Sigmoid colon (tissue), 7 donors: ENCODE data around the gene STUB1. TPM values are rescaled to one million over a fixed set of nuclear protein-coding genes. Genes with fewer than 3 reads are reported as not detected.
A peak's percentile ranks its signal among the peaks of the same experiment; 100 is the strongest.

ENCODE experiments used
- DNase-seq: peaks from one replicate; pipeline ENCODE4 v3.0.0-alpha.2; 2019
- H3K27ac ChIP-seq, 4 donors: fragments of 200-600 bp; sonication (generic); one replicate each; pipeline ENCODE4 v1.5.1; 2016 to 2019; ENCODE audit warnings: mild to moderate bottlenecking in 1 of 4
- H3K27me3 ChIP-seq, 3 donors: fragments of 200-600 bp; sonication (generic); one replicate each; pipeline ENCODE4 v1.5.1; 2019; ENCODE audit warnings: mild to moderate bottlenecking in 1 of 3
- H3K36me3 ChIP-seq, 4 donors: fragments of 200-600 bp; sonication (generic); one replicate each; pipeline ENCODE4 v1.5.1; 2016 to 2019
- H3K4me1 ChIP-seq, 4 donors: fragments of 200-600 bp; sonication (generic); one replicate each; pipeline ENCODE4 v1.5.1; 2017 to 2019
- H3K4me3 ChIP-seq, 4 donors: fragments of 200-600 bp; sonication (generic); one replicate each; pipeline ENCODE4 v1.5.1; 2017 to 2019; ENCODE audit warnings: mild to moderate bottlenecking in 2 of 4, moderate library complexity in 1 of 4
- H3K9me3 ChIP-seq, 4 donors: fragments of 200-600 bp in 3 of 4; sonication (generic) in 3 of 4; one replicate each; pipeline versions ENCODE4 v1.5.1 to v1.6.1; 2013 to 2019
- EP300 ChIP-seq, 4 donors: sonication (generic); formaldehyde crosslinking; IDR thresholded peaks; one replicate each; pipeline ENCODE4 v1.6.1; 2017; ENCODE audit warnings: antibody characterized with exemption in 4 of 4
- POLR2A ChIP-seq, 2 donors: fragments of 450-650 bp; IDR thresholded peaks; one replicate each; pipeline ENCODE4 v1.6.1; 2016; ENCODE audit warnings: antibody characterized with exemption in 2 of 2, mild to moderate bottlenecking in 2 of 2, moderate library complexity in 2 of 2
- POLR2AphosphoS5 ChIP-seq, 4 donors: sonication (generic); formaldehyde crosslinking; IDR thresholded peaks; one replicate each; pipeline ENCODE4 v1.6.1; 2017; ENCODE audit warnings: antibody characterized with exemption in 4 of 4
- WGBS, 2 donors: extraction: QIAGEN DNeasy Blood & Tissue Kit; methylation state at CpG; one replicate each; pipeline ENCODE4 v1.1.7; 2013; 5-methylcytosine and 5-hydroxymethylcytosine counted together
- intact Hi-C: fragments of 100-400 bp; cut with DNase I; formaldehyde crosslinking; loops from one replicate; pipeline ENCODE4 v1.15.1; 2023
- polyA plus RNA-seq, 3 donors: library from polyadenylated mRNA; stranded (reverse); fragments of 200-250 nt; gene quantifications; one replicate each; pipeline ENCODE4 v1.2.3, GENCODE V29; 2013
- total RNA-seq, 4 donors: library from RNA; depleted of rRNA; stranded (reverse); fragments of >200 nt; gene quantifications; one replicate each; pipeline ENCODE4 v1.1.0, GENCODE V29; 2016
- TF ChIP-seq, protein P1 (sequence below), 4 experiments: fragments of 450-650 bp in 3 of 4; fragments of 200-600 bp in 1 of 4; IDR thresholded peaks; one replicate each; pipeline ENCODE4 v1.5.1; 2016 to 2019; ENCODE audit warnings: antibody characterized with exemption in 4 of 4, mild to moderate bottlenecking in 3 of 4, moderate library complexity in 2 of 4
- donor health status: healthy with polysubstance abuse.
- donor health status: Bipolar disorder and iron deficiency.
- donor health status: healthy.

Gene STUB1
- total and polyA plus RNA-seq, 7 donors: 104 to 183 (median 136) TPM

DNA sequence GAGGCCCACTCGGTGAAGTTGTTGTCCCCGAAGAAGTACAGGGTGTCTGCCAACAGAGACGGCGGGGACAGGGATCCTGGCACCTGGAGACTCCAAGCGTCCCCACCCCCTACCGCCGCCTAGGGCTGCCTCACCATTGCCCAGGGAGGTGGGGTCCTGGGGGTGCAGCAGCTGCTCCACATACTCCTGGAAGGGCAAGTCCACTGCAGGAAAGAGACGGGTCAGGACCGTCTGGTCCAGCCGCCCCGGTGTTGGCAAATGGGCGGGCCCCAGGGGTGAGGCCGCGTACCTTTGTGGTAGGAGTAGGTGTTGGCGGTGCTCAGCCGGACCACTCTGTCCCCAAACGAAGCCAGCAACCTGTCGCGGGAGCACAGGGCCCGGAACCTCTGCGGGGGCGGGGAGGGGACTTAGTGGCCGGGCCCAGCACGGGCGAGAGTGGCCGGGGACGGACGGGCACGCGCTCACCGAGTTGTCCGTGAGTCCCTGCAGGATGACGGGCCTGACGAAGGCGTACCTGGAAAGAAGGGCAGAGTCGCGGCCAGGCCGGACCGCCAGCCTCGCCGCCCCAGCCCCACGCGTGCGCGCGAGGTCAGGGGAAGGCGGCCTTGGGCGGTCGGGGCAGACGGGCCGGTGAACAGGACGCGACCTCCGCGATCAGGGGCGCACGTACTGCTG is 3.3 kb downstream of the STUB1 start:
- Histone ChIP-seq H3K4me3 (peak overlapping the region; percentile 49 to 83 (median 79)), H3K4me1 (peaks cover 0 to 70% (median 63%) of the 10 kb centered on the region in 4 donors), H3K9me3 (no peaks in the 10 kb centered on the region), H3K27ac (peak overlapping the region; percentile 82 to 87 (median 83)), H3K36me3 (peaks cover 14 to 41% (median 21%) of the 10 kb centered on the region in 4 donors), H3K27me3 (no peaks in the 10 kb centered on the region)
- 6 to 19% methylated on average over 57 of the region's 57 CpGs for WGBS, 2 donors
- no peak for TF ChIP-seq POLR2A (IDR thresholded peaks at IDR 0.05)
- no peak for TF ChIP-seq POLR2AphosphoS5 (IDR thresholded peaks at IDR 0.05)
- no peak for TF ChIP-seq EP300 (IDR thresholded peaks at IDR 0.05)
- TF ChIP-seq, protein P1, sequence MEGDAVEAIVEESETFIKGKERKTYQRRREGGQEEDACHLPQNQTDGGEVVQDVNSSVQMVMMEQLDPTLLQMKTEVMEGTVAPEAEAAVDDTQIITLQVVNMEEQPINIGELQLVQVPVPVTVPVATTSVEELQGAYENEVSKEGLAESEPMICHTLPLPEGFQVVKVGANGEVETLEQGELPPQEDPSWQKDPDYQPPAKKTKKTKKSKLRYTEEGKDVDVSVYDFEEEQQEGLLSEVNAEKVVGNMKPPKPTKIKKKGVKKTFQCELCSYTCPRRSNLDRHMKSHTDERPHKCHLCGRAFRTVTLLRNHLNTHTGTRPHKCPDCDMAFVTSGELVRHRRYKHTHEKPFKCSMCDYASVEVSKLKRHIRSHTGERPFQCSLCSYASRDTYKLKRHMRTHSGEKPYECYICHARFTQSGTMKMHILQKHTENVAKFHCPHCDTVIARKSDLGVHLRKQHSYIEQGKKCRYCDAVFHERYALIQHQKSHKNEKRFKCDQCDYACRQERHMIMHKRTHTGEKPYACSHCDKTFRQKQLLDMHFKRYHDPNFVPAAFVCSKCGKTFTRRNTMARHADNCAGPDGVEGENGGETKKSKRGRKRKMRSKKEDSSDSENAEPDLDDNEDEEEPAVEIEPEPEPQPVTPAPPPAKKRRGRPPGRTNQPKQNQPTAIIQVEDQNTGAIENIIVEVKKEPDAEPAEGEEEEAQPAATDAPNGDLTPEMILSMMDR (IDR thresholded peaks at IDR 0.05): no peak
- no peak for DNase-seq
- intact Hi-C loops: loop anchor here (2.0 to 10.0 kb wide), 2 partner anchors 37 to 1091 kb away; partner anchors contain the start of genes ANTKMT, EME2, MRPS34 and NME3

DNA sequence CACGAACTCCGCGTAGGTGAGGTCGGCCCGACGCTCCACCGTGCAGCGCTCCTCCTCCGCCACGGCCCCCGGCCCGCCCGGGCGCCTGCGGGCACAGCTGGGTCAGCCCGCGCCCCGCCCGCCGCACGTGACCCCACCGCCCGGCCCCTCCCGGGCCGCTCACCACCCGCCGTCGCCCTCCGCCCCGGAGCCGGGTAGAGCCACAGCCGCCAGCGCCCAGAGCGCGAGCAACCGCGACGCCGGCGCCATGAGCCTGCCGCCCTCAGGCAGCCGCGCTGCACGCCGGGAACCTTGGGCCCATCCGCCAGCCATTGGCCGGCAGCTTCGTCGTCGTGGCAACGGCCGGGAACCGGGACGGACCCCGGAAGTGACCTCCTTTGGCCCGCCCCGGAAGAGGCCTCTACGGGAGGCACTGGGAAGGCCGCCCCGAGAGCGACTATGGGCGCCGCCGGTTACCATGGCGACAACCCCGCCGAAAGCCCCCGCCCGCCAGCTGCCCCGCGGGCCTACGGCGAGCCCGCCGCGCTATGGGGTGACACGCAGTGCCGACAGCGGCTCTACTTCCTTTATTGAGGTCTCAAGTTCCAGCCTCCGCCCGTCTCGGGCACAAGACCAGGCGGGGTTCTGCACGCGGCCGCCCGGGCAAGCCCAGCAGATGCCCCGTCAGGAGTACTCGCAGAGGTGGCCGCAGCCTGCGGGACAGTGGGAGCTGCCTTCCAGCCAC is 4.0 kb downstream of the STUB1 start, which contains the start of gene JMJD8:
Gene JMJD8 (minus strand): TSS at position 264 of the 724 bp plus-strand sequence. CDS start 15 bp downstream, at position 249.
- DNase-seq: peak; percentile 98
- peak within 1 kb of the TSS; percentile 82 to 87 (median 83) for H3K27ac ChIP-seq
- peaks cover 0 to 72% (median 67%) of the 10 kb centered on the region in 4 donors for H3K4me1 ChIP-seq
- H3K27me3 ChIP-seq: no peaks in the 10 kb centered on the region
- TF ChIP-seq, protein P1 (IDR thresholded peaks at IDR 0.05): no peak
- TF ChIP-seq POLR2AphosphoS5 (IDR thresholded peaks at IDR 0.05): peak; percentile 40 to 87 (median 82)
- intact Hi-C loops: loop anchor here (2.0 to 10.0 kb wide), 2 partner anchors 37 to 1091 kb away; partner anchors contain the start of genes ANTKMT, EME2, MRPS34 and NME3
- H3K36me3 ChIP-seq: peaks cover 14 to 41% (median 21%) of the 10 kb centered on the region in 4 donors
- peak within 1 kb of the TSS; percentile 49 to 83 (median 79) for H3K4me3 ChIP-seq
- no peaks in the 10 kb centered on the region for H3K9me3 ChIP-seq
- WGBS, 2 donors: 1 to 3% methylated on average over 91 of the region's 91 CpGs

DNA sequence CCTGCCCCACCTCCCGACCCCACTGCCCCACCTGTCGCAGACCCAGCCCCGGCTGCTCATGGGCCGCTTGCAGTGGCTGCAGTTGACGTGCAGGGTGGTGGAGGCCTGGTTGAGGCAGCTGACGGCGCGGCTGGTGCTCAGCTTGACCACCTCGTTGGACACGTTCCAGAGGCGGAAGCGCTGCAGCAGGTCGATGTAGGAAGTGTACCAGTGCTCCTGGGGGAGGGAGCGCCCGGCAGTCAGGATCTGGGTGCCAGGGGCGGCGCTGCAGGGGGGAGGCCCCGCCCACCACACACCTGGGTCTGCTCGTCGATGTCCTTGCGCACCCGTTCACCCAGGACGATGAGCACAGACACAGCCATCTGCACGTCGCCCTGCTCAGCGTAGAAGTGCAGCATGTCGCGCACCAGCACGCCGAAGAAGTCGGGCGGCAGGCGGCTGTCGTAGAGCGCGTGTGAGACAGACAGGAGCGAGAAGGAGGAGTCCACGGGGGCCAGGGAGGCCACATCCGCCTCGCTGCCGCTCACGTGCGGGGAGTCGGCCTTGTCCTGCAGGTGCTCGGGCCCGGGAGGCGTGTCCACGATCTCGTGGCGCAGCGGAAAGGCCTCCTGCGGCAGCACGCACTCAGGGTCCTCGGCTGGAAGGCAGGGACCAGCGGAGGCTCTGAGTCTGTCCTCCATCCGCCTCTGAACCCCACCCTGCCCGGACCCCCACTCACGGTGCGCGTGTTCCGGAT is 4.9 kb downstream of the STUB1 start:
- DNase-seq: peak; percentile 77
- no peak for TF ChIP-seq EP300 (IDR thresholded peaks at IDR 0.05)
- TF ChIP-seq POLR2AphosphoS5 (IDR thresholded peaks at IDR 0.05): no peak
- TF ChIP-seq POLR2A (IDR thresholded peaks at IDR 0.05): no peak
- TF ChIP-seq, protein P1 (IDR thresholded peaks at IDR 0.05): no peak
- H3K36me3 ChIP-seq: peaks cover 14 to 41% (median 21%) of the 10 kb centered on the region in 4 donors
- H3K9me3 ChIP-seq: no peaks in the 10 kb centered on the region
- H3K4me3 ChIP-seq: peak overlapping the region; percentile 49 to 83 (median 79)
- intact Hi-C loops: loop anchor here (2.0 to 10.0 kb wide), 2 partner anchors 36 to 1090 kb away; partner anchors contain the start of genes ANTKMT, EME2, MRPS34 and NME3
- H3K27ac ChIP-seq: peak overlapping the region; percentile 82 to 87 (median 83)
- 92 to 95% methylated on average over 61 of the region's 61 CpGs for WGBS, 2 donors
- no peaks in the 10 kb centered on the region for H3K27me3 ChIP-seq
- H3K4me1 ChIP-seq: peaks cover 0 to 75% (median 69%) of the 10 kb centered on the region in 4 donors

DNA sequence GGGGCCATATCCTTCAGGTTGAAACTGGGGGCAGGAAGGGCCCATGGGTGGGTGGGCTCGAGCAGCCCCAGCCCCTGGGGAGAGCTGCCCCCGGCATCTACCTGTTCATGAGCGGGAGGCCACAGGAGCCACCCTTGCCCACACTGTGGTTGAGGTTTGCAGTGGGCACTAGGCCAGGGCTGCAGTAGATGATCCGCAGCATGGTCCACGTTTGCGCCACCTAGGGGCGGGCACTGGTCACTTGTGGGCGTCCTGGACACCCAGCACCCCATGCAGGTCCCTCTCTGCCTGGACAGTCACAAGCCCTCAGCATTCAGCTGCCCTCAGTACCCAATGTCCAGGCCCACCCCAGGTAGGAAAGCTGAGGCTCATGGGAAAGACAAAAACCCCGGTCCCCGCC is 5.8 kb downstream of the STUB1 start:
- H3K4me1 ChIP-seq: peaks cover 0 to 76% (median 71%) of the 10 kb centered on the region in 4 donors
- no peak overlapping the region for H3K4me3 ChIP-seq
- DNase-seq: no peak
- no peaks in the 10 kb centered on the region for H3K9me3 ChIP-seq
- no peak overlapping the region for H3K27ac ChIP-seq
- TF ChIP-seq POLR2AphosphoS5 (IDR thresholded peaks at IDR 0.05): no peak
- TF ChIP-seq POLR2A (IDR thresholded peaks at IDR 0.05): no peak
- no peak for TF ChIP-seq EP300 (IDR thresholded peaks at IDR 0.05)
- TF ChIP-seq, protein P1 (IDR thresholded peaks at IDR 0.05): no peak
- H3K27me3 ChIP-seq: no peaks in the 10 kb centered on the region
- peaks cover 14 to 41% (median 21%) of the 10 kb centered on the region in 4 donors for H3K36me3 ChIP-seq
- WGBS, 2 donors: 44 to 72% methylated on average over 10 of the region's 10 CpGs
- intact Hi-C loops: loop anchor here (2.0 to 10.0 kb wide), 2 partner anchors 35 to 1089 kb away; partner anchors contain the start of genes ANTKMT, EME2, MRPS34 and NME3
